ENCODE data around the gene GLIPR1L1. TPM values are rescaled to one million over a fixed set of nuclear protein-coding genes. Genes with fewer than 3 reads are reported as not detected.

Gene GLIPR1L1
- total RNA-seq, 1 donor: not detected

DNA sequence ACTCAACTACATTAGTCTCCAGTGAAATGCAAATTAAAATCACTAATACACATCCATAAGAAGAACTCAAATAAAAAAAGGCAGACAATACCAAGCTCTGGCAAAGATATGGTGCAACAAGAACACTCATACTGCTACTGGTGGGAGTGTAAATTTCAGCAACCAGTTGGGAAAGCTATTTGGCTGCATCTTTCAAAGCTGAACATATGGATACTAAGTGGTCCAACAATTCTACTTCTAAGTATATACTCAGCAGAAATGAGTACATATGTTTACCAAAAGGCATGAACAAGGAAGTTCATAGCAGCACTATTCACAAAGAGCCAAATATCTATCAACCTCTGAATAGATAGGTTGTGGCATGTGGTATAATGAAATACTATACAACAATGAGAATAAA, 31.7 kb upstream of the GLIPR1L1 start:
- TF ChIP-seq, protein P1, sequence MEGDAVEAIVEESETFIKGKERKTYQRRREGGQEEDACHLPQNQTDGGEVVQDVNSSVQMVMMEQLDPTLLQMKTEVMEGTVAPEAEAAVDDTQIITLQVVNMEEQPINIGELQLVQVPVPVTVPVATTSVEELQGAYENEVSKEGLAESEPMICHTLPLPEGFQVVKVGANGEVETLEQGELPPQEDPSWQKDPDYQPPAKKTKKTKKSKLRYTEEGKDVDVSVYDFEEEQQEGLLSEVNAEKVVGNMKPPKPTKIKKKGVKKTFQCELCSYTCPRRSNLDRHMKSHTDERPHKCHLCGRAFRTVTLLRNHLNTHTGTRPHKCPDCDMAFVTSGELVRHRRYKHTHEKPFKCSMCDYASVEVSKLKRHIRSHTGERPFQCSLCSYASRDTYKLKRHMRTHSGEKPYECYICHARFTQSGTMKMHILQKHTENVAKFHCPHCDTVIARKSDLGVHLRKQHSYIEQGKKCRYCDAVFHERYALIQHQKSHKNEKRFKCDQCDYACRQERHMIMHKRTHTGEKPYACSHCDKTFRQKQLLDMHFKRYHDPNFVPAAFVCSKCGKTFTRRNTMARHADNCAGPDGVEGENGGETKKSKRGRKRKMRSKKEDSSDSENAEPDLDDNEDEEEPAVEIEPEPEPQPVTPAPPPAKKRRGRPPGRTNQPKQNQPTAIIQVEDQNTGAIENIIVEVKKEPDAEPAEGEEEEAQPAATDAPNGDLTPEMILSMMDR (IDR thresholded peaks at IDR 0.05; ENCODE audit: insufficient read depth, low read length): no peak
- H3K4me3 ChIP-seq (ENCODE audit: low read depth, low read length): no peak overlapping the region

DNA sequence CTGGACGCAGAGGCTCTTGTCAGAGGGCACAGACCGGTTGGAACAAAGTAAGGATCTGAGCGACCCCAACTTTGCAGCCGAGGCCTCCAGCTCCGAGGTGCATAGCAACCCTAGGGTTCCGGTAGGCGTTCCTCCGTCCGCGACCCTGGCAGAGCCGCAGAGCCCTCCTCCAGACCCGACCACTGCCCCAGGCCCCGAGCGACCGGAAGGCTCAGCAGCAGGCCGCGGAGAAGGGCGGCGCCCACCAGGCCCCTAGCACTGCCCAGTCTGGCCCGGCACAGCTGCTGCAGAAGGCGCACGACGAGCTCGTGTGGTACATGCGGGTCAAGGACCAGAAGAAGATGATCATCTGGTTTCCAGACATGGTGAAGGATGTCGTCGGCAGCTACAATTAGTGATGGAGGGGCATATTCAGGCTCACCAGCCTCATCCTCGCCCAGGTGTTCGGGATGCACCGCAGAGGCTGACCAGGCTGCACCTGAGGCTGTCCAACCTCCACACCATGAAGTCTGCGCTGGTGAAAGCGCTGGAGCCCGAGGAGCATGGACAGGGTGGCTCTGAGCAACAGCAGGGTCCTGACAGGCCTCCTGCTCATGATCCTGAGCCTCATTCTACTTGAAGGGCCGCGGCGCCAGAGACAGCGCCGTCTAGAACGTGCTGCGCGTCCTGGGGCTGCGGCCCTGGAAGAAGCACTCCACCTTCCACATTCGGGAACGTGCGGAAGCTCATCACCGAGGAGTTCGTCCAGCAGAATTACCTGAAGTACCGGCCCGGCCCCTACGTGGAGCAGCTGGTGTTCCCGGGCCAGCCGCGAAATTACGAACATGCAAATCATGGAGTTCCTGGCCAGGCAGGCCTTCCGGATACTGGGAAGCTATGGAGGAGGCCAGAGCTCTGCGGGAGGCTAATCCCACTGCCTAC, 28.8 kb upstream of the GLIPR1L1 start:
- TF ChIP-seq, protein P1 (IDR thresholded peaks at IDR 0.05; ENCODE audit: insufficient read depth, low read length): no peak
- no peak for DNase-seq (ENCODE audit: low read depth)
- no peak overlapping the region for H3K4me3 ChIP-seq (ENCODE audit: low read depth, low read length)

More for the DNA sequence above, 31.7 kb upstream of the GLIPR1L1 start:
- DNase-seq (ENCODE audit: low read depth): no peak

DNA sequence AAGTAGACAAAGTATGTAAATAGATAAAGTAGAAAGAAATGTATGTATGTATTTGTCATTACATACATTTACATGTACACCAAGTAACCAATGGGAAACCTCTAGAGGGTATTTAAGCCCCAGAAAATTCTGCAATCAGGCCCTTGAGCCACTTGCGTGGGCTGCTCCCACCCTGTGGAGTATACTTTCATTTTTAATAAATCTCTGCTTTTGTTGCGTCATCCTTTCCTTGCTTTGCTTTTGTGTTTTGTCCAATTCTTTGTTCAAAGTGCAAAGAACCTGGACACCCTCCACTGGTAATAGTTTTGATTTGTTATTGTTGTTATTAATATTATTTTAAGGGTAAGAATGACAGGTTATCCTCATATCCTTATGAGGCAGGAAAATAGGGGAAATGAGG, 26.2 kb upstream of the GLIPR1L1 start:
- TF ChIP-seq, protein P1 (IDR thresholded peaks at IDR 0.05; ENCODE audit: insufficient read depth, low read length): no peak
- DNase-seq (ENCODE audit: low read depth): peak; percentile 34
- no peak overlapping the region for H3K4me3 ChIP-seq (ENCODE audit: low read depth, low read length)

DNA sequence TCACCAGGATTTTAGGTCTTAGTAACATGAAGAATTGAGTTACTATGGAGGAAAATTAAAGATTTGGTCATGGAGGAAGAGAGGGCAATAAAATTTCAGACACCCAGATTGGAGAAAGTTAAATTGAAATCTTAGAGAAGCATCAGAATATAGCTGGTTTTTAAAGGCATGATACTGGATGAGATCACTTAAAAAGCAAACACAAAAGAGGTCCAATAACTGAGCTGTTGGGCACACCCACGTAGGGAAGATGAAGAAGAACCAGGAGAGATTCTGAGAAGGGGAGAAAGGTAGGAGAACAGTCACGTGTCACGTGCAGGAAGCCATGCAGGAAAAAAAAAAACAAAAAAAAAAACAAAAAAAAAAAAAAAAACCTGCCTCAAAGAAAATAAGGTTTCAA, 23.1 kb upstream of the GLIPR1L1 start:
- TF ChIP-seq, protein P1 (IDR thresholded peaks at IDR 0.05; ENCODE audit: insufficient read depth, low read length): no peak
- no peak for DNase-seq (ENCODE audit: low read depth)
- no peak overlapping the region for H3K4me3 ChIP-seq (ENCODE audit: low read depth, low read length)

DNA sequence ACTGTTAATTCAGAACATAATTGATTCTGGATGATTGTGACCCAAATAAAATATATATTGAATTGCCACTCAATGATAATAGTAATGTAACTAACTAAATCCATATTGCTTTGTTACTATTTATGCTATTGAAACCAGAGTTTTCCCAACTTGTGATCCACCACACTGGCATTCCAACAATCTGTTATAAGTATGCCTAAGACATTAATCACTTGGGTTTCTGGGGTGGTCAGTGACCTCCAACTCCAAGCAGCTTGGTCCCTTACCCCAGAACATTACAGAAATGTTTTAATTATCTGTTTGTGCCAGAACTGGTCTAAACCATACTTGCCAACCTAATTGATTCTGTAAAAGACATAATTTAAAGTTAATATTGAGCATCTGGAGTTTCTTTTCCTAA, 19.0 kb upstream of the GLIPR1L1 start:
- no peak overlapping the region for H3K4me3 ChIP-seq (ENCODE audit: low read depth, low read length)
- TF ChIP-seq, protein P1 (IDR thresholded peaks at IDR 0.05; ENCODE audit: insufficient read depth, low read length): no peak
- peak; percentile 47 for DNase-seq (ENCODE audit: low read depth)

DNA sequence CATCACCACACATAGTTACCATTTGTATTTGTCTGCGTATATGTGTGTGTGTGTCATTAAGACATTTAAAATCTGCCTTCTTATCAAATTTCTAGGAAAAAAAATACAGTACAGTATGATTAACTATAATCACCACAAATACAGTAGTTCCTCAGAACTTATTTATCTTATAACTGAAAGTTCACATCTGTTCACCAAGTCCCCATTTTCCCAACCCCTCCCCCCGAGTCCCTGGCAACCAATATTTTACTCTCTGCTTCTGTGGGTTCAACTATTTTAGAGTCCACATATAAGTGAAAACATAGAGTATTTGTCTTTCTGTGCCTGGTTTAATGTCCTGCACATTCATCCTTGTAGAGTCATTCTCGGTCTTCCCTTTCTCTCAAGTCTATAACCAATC, 16.7 kb upstream of the GLIPR1L1 start:
- no peak overlapping the region for H3K4me3 ChIP-seq (ENCODE audit: low read depth, low read length)
- DNase-seq (ENCODE audit: low read depth): no peak
- TF ChIP-seq, protein P1 (IDR thresholded peaks at IDR 0.05; ENCODE audit: insufficient read depth, low read length): no peak
